ENCODE data around the gene LRMDA. TPM values are rescaled to one million over a fixed set of nuclear protein-coding genes. Genes with fewer than 3 reads are reported as not detected.

The LRMDA gene
- total and polyA plus RNA-seq, 2 of the 13 experiments (the other 11 are each of a cell fraction or from before 2014, with no cell fraction given), result 13.4 to 22.0 TPM

- TF ChIP-seq ZNF350 (CRISPR knock-in tag; IDR thresholded peaks at IDR 0.05; ENCODE audit: borderline replicate concordance, low read depth), result no peak
- TF ChIP-seq ARID4A (CRISPR knock-in tag; IDR thresholded peaks at IDR 0.05; ENCODE audit: borderline replicate concordance), result no peak
- no peak for TF ChIP-seq ZNF563 (CRISPR knock-in tag; IDR thresholded peaks at IDR 0.05)
- TF ChIP-seq TMF1 (CRISPR knock-in tag; IDR thresholded peaks at IDR 0.05; ENCODE audit: low read depth), result no peak
- no peak for TF ChIP-seq ZFP36L2 (CRISPR knock-in tag; IDR thresholded peaks at IDR 0.05)
- TF ChIP-seq MTA1 (CRISPR knock-in tag; IDR thresholded peaks at IDR 0.05; ENCODE audit: borderline replicate concordance), result no peak
- TF ChIP-seq PITX1 (CRISPR knock-in tag; IDR thresholded peaks at IDR 0.05), result no peak; the same call in 1 of the 2 replicates
- no peak for TF ChIP-seq MEIS2 (CRISPR knock-in tag; IDR thresholded peaks at IDR 0.05)
- no peak for TF ChIP-seq PAF1 (CRISPR knock-in tag; IDR thresholded peaks at IDR 0.05)
- TF ChIP-seq ZNF17 (CRISPR knock-in tag; IDR thresholded peaks at IDR 0.05), result no peak
- TF ChIP-seq REL (CRISPR knock-in tag; conservative IDR thresholded peaks at IDR 0.05), result peak; percentile 39; the same call in 1 of the 2 replicates
- no peak for TF ChIP-seq ZNF564 (CRISPR knock-in tag; IDR thresholded peaks at IDR 0.05)
- no peak for TF ChIP-seq ZBTB38 (CRISPR knock-in tag; IDR thresholded peaks at IDR 0.05)
- TF ChIP-seq ZNF720 (CRISPR knock-in tag; IDR thresholded peaks at IDR 0.05), result no peak
- no peak for TF ChIP-seq CENPBD1 (CRISPR knock-in tag; IDR thresholded peaks at IDR 0.05; ENCODE audit: borderline replicate concordance, low read depth)
- TF ChIP-seq MXD3 (CRISPR knock-in tag; IDR thresholded peaks at IDR 0.05), result no peak
- no peak; the same call in 1 of the 2 replicates for TF ChIP-seq HMG20A (CRISPR knock-in tag; IDR thresholded peaks at IDR 0.05; ENCODE audit: borderline replicate concordance)
- no peak for TF ChIP-seq ATF4 (CRISPR knock-in tag; IDR thresholded peaks at IDR 0.05)
- no peak for TF ChIP-seq KMT2B (CRISPR knock-in tag; IDR thresholded peaks at IDR 0.05)
- TF ChIP-seq TAF1 (CRISPR knock-in tag; IDR thresholded peaks at IDR 0.05), result no peak; the same call in 1 of the 2 replicates
- no peak for TF ChIP-seq CHD2 (IDR thresholded peaks at IDR 0.05; ENCODE audit: low read depth, low read length)
- TF ChIP-seq ISL2 (CRISPR knock-in tag; IDR thresholded peaks at IDR 0.05), result no peak
- no peak for TF ChIP-seq HINFP (CRISPR knock-in tag; IDR thresholded peaks at IDR 0.05; ENCODE audit: low read depth)
- peak; percentile 49; the same call in 1 of the 2 replicates for TF ChIP-seq ESRRA (CRISPR knock-in tag; IDR thresholded peaks at IDR 0.05; ENCODE audit: low read depth)
Measured at GRCh38 chr10:75400771-75401568, 30.5 kb upstream of the LRMDA start (continued).

Data from HepG2 (cell line).